Right ventricle myocardium superior (tissue), 1 donor: ENCODE measurements around the gene ADAM22. TPM values are rescaled to one million over a fixed set of nuclear protein-coding genes. Genes with fewer than 3 reads are reported as not detected.

Experiments used
- ATAC-seq: fragments of 200-7000 bp; cut with Tn5 transposase; one replicate; pipeline ENCODE4 v1.9.1; 2020; ENCODE audit warnings: mild to moderate bottlenecking; ENCODE audit not compliant: poor library complexity
- DNase-seq: peaks from one replicate; pipeline ENCODE4 v3.0.0-alpha.2; 2020
- intact Hi-C: fragments of 100-400 bp; cut with DNase I; formaldehyde crosslinking; loops from one replicate; pipeline ENCODE4 v1.11.2; 2022
- total RNA-seq: library from RNA; stranded (reverse); fragmentation: NEBNext Ultra II Directional; extraction: Animal tissue kit (Norgen Biotek cat#: 25700); gene quantifications from one replicate; pipeline ENCODE4 v1.2.1, GENCODE V29; 2021
- donor health status: DM: no; HTN: yes; CAD: no; lungs with severe emphysema.

The ADAM22 gene
- total RNA-seq, 1 donor from 2014 or later = 1.3 TPM

DNA sequence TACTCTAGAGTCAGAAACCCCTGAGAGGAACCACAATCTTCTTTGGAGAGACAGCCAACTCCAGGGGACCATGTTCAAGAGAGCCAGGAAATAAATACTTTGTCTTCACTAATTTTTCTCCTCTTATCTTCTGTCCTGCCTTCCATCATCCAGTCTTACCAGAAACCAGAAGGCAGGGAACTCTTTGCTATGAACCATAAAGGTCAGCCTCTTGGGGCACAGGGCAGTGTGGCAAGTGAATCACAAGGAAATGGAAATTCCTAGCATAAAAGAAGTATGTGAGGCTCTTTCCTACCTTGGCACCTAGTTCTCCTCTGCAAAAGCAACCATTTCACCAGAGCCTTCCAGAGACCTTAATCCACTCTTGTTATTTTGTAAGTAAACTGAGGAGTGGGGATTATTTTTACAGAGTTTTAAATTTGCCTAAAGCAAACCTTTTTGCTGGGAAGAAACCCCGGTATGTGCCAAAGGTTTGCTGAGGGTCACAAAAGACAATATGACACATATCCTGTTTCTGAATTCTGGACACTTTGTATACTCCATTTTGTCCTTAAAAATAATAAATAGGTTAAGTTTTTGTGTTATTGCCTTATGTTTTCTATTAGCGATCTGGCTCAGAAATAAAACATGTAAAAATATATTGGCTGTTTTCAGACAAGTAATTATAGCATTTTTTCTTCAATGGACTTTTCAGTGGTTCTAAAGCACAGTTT, 87.1 kb downstream of the ADAM22 start:
- no peak for DNase-seq
- no peak for ATAC-seq
- intact Hi-C loops = no loop called here

- ATAC-seq (no peak), DNase-seq (no peak)
- intact Hi-C loops = no loop called here
Measured at GRCh38 chr7:88027724-88028123, 93.7 kb downstream of the ADAM22 start.

GRCh38 chr7:88034083-88034695, 100.1 kb downstream of the ADAM22 start:
- ATAC-seq (no peak), DNase-seq (no peak)
- intact Hi-C loops = no loop called here

DNA sequence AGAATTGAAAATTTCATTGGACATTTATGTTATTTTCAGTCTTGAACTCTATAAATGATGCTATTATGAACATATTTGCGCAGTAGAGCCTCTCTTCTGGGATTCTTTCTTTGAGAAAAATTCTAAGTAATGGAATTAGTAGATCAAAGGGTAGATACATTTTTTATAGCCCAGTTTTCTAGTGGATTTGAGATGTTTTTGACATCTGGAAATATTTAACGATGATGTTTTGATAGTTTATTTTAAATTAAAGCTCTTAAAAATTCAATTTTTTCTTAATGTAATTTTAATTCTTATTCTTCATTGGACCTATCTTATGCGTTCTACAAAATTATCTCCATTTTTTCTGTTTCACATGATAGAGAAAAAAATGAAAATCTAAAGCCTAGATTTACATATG, 103.0 kb downstream of the ADAM22 start:
- DNase-seq (no peak), ATAC-seq (no peak)
- intact Hi-C loops = no loop called here

- DNase-seq (no peak), ATAC-seq (no peak)
- intact Hi-C loops = no loop called here
Measured at GRCh38 chr7:88040694-88041093, 106.6 kb downstream of the ADAM22 start.

DNA sequence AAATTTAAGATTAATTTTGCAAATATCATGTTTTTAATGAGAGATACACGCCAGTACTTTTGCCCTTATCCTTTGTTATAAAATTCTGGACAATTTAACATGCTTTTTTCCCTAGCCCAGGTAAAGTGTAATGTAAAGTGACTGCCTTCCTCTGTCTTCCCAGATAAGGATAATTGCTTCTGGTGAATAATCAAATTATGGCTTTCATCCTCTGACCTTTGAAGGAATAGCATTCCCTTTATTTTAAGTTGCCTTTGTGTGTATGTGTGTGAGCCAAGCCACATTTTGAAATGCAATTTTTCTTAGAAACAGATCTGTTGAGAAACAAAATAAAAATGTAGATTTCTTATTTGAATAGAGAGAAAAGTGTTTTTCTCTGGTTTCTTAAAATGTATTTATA, 107.5 kb downstream of the ADAM22 start:
- DNase-seq (no peak), ATAC-seq (no peak)
- intact Hi-C loops = no loop called here

DNA sequence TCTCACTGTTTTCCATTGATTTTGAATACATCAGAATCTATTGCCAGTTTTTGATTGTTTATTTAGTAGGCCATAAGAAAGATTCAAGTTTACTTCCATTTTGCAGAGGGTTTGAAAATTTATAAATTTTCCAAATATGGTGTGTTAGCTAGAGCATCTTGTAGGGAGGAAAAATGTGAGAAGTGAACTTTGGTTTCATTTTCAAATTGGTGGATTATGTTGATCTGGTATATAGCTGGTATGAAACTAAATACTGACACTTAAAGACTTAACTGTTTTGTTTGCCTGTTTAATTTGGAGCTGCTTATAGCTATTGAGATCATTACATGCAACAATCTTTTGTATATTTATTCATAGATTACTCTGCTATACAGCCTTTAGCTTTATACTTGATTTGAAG, 108.1 kb downstream of the ADAM22 start:
- no peak for DNase-seq
- intact Hi-C loops = no loop called here
- no peak for ATAC-seq

- intact Hi-C loops = no loop called here
- ATAC-seq = no peak
Measured at GRCh38 chr7:88042803-88043202, 108.8 kb downstream of the ADAM22 start.

DNA sequence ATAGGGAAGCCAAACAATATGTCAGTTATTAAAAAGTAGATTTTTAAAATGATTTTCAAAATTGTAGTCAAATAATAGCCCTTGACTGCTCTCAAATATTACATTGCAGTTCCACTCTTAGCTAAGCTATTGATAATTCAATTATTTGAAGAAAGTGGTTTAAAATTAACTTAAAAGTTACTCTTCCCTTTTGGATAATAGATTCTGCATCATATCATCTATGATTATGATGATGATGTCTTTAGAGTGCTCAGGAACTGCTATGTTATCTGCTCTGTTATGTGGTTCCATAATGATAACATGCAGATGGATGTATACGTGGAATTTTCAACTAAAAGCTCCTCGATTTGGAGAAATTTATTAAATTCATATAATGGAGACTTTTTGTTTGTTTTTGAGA, 110.0 kb downstream of the ADAM22 start:
- no peak for DNase-seq
- ATAC-seq = no peak

More at GRCh38 chr7:88042803-88043202, 108.8 kb downstream of the ADAM22 start:
- DNase-seq = no peak

GRCh38 chr7:88046839-88047573, 113.0 kb downstream of the ADAM22 start:
- ATAC-seq = no peak
- intact Hi-C loops = no loop called here
- DNase-seq = no peak

More for the DNA sequence above, 110.0 kb downstream of the ADAM22 start:
- intact Hi-C loops = no loop called here

- DNase-seq (no peak), ATAC-seq (no peak)
- intact Hi-C loops = no loop called here
Measured at GRCh38 chr7:88057655-88058054, 123.6 kb downstream of the ADAM22 start.

GRCh38 chr7:88062238-88062637, 128.2 kb downstream of the ADAM22 start:
- no peak for DNase-seq
- intact Hi-C loops = no loop called here
- no peak for ATAC-seq

DNA sequence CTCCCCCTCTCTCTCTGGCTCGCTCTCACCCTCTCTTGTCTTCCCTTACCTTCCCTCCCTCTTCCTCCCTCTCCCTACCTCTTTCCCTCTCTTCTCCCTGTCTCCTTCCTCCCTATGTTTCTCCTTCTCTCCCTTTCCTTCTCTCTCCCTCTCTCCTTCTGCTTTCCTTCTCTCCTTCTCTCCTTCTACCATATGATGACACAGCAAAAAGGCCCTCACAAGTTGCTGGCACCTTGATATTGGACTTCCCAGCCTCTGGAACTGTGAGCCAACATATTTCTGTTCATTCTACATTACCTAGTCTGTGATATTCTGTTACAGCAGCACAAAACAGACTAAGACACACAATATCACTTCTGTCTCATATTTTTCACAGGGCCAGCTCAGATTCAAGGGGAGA, 135.0 kb downstream of the ADAM22 start:
- DNase-seq = no peak
- intact Hi-C loops = no loop called here
- no peak for ATAC-seq

DNA sequence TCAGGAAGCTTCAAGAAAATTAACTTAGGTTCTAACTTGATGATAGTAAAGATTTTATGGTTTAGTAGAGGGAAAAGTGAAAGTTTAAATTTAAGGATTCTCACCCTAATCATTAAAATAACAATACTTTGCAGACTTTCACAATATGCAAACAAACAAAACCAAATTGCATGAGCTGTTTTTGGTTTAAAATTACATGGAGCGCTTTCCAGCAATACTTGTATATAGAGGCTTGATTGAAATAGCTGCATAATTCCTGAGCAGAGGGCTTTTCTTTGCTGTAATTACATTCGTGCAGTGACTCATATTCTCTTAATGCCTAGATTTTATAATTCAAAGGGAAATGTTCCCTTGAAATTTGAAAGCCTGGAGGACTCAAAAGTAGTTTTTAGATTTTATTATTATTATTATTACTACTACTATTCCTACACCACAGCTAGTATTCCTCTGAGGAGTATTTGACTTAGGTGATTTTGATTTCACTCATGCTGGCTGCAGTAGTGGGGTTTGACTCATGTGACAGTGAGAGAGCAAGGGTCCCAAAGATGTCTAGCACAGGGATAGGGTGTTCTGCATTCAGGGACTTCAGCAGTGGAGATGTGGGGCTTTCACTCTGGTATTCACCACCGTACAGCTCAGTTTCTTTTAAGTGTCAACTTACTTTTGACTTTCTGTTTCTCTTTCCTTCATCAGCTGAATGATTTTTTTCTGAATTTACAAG, 138.1 kb downstream of the ADAM22 start:
- DNase-seq (no peak), ATAC-seq (no peak)
- intact Hi-C loops = no loop called here

- ATAC-seq (no peak), DNase-seq (no peak)
- intact Hi-C loops = no loop called here
Measured at GRCh38 chr7:88072715-88073055, 138.6 kb downstream of the ADAM22 start.

DNA sequence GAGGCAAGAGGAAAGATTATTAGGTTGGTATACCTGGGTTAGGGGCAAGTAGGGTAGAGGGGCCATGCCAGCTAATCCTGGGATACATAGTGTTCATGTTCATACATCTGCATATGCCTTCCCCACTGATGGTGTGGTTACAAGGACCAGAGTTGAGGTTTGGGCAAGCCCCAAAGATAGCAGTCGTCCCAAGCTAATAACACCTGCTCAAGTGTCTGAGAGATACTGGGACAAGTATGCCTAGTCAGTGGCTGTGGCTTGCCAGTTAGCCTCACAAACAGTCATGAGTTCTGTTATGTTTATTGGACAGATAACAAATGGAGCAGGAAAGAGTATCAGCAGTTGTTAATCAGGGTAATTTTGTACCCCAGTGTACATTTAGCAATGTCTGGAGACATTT, 139.6 kb downstream of the ADAM22 start:
- intact Hi-C loops = no loop called here
- no peak for DNase-seq
- no peak for ATAC-seq

DNA sequence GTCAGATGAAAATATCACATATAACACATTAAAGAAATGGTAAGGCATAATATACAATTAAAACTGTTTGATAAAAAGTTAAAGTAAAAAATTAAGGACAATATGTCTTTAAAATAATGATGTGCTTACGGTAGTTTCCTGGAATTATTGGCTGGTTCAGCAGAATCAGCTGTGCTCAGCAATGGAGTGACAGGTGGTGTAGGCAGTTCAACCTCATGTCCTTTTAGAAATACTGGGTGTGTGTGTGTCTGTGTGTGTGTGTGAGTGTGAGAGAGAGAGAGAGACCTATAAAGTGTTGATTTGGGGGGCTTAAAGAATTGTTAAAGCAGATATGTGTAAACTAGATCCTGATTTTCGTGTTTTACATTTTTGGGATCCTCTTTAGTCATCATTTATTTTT, 141.2 kb downstream of the ADAM22 start:
- intact Hi-C loops = no loop called here
- no peak for ATAC-seq
- no peak for DNase-seq

GRCh38 chr7:88083883-88084282, 149.8 kb downstream of the ADAM22 start:
- intact Hi-C loops = no loop called here
- ATAC-seq = no peak
- DNase-seq = no peak

DNA sequence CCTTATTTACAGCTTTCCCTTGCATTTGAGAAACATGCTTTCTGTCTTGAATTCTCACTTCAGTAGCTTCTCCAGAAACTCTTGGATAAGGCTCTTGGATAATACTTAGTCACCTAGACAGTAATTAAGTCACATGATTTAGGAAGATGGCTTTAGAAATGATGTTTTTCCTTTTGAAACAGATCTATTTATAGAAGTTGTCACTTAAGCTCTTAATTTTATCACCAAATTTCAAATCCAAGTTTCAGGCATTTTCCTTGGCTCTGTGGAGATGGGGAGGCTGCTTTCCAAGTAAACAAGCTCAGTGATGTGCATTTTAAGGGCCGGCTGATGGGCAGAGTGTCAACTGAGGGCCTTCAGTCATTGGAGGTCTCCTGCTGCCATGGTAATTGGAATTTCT, 155.5 kb downstream of the ADAM22 start:
- no peak for DNase-seq
- intact Hi-C loops = no loop called here
- no peak for ATAC-seq

- DNase-seq (no peak), ATAC-seq (no peak)
- intact Hi-C loops = no loop called here
Measured at GRCh38 chr7:88090240-88090639, 156.2 kb downstream of the ADAM22 start.
